ENCODE measurements around the gene AMOTL1. TPM values are rescaled to one million over a fixed set of nuclear protein-coding genes. Genes with fewer than 3 reads are reported as not detected.
A peak's percentile ranks its signal among the peaks of the same experiment; 100 is the strongest.

AMOTL1 gene
- total and polyA plus RNA-seq, 2 donors from 2014 or later: 6.1 to 52.3 TPM

- Histone ChIP-seq H3K36me3 (ENCODE audit: control insufficient read depth in 2 of 3, insufficient read depth in 3 of 3, low read length in 3 of 3) (no peaks in the 10 kb centered on the region), H3K4me3 (ENCODE audit: low read length in 3 of 3) (no peak overlapping the region), H3K4me1 (ENCODE audit: control insufficient read depth in 2 of 3, insufficient read depth in 2 of 3, low read depth in 1 of 3, low read length in 3 of 3) (peaks cover 13 to 28% (median 26%) of the 10 kb centered on the region in 3 donors), H3K9me3 (ENCODE audit: control insufficient read depth in 2 of 3, insufficient read depth in 1 of 3, low read length in 3 of 3) (no peaks in the 10 kb centered on the region), H3K27ac (ENCODE audit: low read depth in 2 of 2, low read length in 2 of 2) (peak overlapping the region; percentile 3 to 82), H3K9ac (ENCODE audit: low read length in 3 of 3) (no peak overlapping the region), H3K27me3 (ENCODE audit: control insufficient read depth, insufficient read depth, low read length) (no peaks in the 10 kb centered on the region)
- FAIRE-seq (no peak), DNase-seq (no peak)
- intact Hi-C loops (cut with DNase I): no loop called here
- TF ChIP-seq CTCF (IDR thresholded peaks at IDR 0.05; ENCODE audit: borderline replicate concordance, extremely low read depth, insufficient read depth): no peak
Measured at GRCh38 chr11:94926271-94926625, 158.1 kb downstream of the AMOTL1 start.

Other genes with a start within 250 kb of the AMOTL1 start
- 9.5 TPM for gene FUT4, start 224.4 kb upstream of the AMOTL1 start, total RNA-seq
- 1.2 TPM for gene FUT4, start 224.4 kb upstream of the AMOTL1 start, polyA plus RNA-seq (ENCODE audit: insufficient read depth, low read depth, low replicate concordance)
- gene PIWIL4, start 201.0 kb upstream of the AMOTL1 start, total RNA-seq: 6.0 TPM
- gene PIWIL4, start 201.0 kb upstream of the AMOTL1 start, polyA plus RNA-seq (ENCODE audit: insufficient read depth, low read depth, low replicate concordance): 2.6 TPM
- gene CWC15, start 205.2 kb downstream of the AMOTL1 start, total RNA-seq: 61.7 TPM
- 87.5 TPM for gene CWC15, start 205.2 kb downstream of the AMOTL1 start, polyA plus RNA-seq (ENCODE audit: insufficient read depth, low read depth, low replicate concordance)
- gene KDM4D, start 205.4 kb downstream of the AMOTL1 start, total RNA-seq: 0.94 TPM
- gene KDM4D, start 205.4 kb downstream of the AMOTL1 start, polyA plus RNA-seq (ENCODE audit: insufficient read depth, low read depth, low replicate concordance): 0.54 TPM